Activated T-helper 17 cell treated with anti-CD3 and anti-CD28 coated beads, Interleukin-2, amount 50 U/mL, for 72 hours (primary cell): ENCODE results near the gene HIF1A. TPM values are rescaled to one million over a fixed set of nuclear protein-coding genes. Genes with fewer than 3 reads are reported as not detected.

ENCODE experiments used
- ATAC-seq: fragments of 150-1000 bp; cut with Tn5 transposase; replicated peaks from 2 replicates; pipeline ENCODE4 v1.10.0; 2021; ENCODE audit warnings: mild to moderate bottlenecking, moderate library complexity
- H3K27ac Mint-ChIP-seq: one replicate; pipeline ENCODE4 v1.8.0; 2022; ENCODE audit warnings: mixed read lengths
- H3K27me3 Mint-ChIP-seq: one replicate; pipeline ENCODE4 v1.8.0; 2022; ENCODE audit warnings: mixed read lengths
- H3K36me3 Mint-ChIP-seq: one replicate; pipeline ENCODE4 v1.8.0; 2022; ENCODE audit warnings: low read depth, mild to moderate bottlenecking, mixed read lengths
- H3K4me1 Mint-ChIP-seq: one replicate; pipeline ENCODE4 v1.8.0; 2022; ENCODE audit warnings: mixed read lengths
- H3K4me3 Mint-ChIP-seq: one replicate; pipeline ENCODE4 v1.8.0; 2022; ENCODE audit warnings: mild to moderate bottlenecking, mixed read lengths
- H3K9me3 Mint-ChIP-seq: one replicate; pipeline ENCODE4 v1.8.0; 2022; ENCODE audit warnings: mixed read lengths
- total RNA-seq, 2 donors: library from RNA; stranded (reverse); gene quantifications; one replicate each; pipeline ENCODE4 v1.2.3, GENCODE V29; 2022

Gene HIF1A
- total RNA-seq, 2 donors from 2014 or later: 123 to 176 TPM

- Mint-ChIP-seq H3K4me1 (peaks cover 48% of the 10 kb centered on the region), H3K9me3 (no peaks in the 10 kb centered on the region), H3K27ac (peak overlapping the region; percentile 35), H3K4me3 (peak overlapping the region; percentile 43), H3K36me3 (peaks cover 91% of the 10 kb centered on the region), H3K27me3 (no peaks in the 10 kb centered on the region)
- peak; percentile 20 for ATAC-seq
Observed at GRCh38 chr14:61710853-61711817, 15.8 kb downstream of the HIF1A start.

GRCh38 chr14:61712137-61712536, 16.8 kb downstream of the HIF1A start:
- Mint-ChIP-seq H3K36me3 (peaks cover 91% of the 10 kb centered on the region), H3K27ac (peak overlapping the region; percentile 35), H3K27me3 (no peaks in the 10 kb centered on the region), H3K4me3 (peak overlapping the region; percentile 43), H3K4me1 (peaks cover 45% of the 10 kb centered on the region), H3K9me3 (no peaks in the 10 kb centered on the region)
- ATAC-seq: peak; percentile 22

GRCh38 chr14:61713724-61714437, 18.6 kb downstream of the HIF1A start:
- Mint-ChIP-seq H3K27ac (peak overlapping the region; percentile 56), H3K4me3 (peak overlapping the region; percentile 43), H3K4me1 (peaks cover 48% of the 10 kb centered on the region), H3K36me3 (peaks cover 88% of the 10 kb centered on the region), H3K27me3 (no peaks in the 10 kb centered on the region), H3K9me3 (no peaks in the 10 kb centered on the region)
- ATAC-seq: no peak

GRCh38 chr14:61716956-61717355, 21.6 kb downstream of the HIF1A start:
- Mint-ChIP-seq H3K36me3 (peaks cover 90% of the 10 kb centered on the region), H3K27ac (no peak overlapping the region), H3K9me3 (no peaks in the 10 kb centered on the region), H3K4me1 (peaks cover 48% of the 10 kb centered on the region), H3K4me3 (peak overlapping the region; percentile 41), H3K27me3 (no peaks in the 10 kb centered on the region)
- ATAC-seq: no peak

- H3K9me3 Mint-ChIP-seq: no peaks in the 10 kb centered on the region
- peak overlapping the region; percentile 41 for H3K4me3 Mint-ChIP-seq
- H3K27ac Mint-ChIP-seq: peak overlapping the region; percentile 51
- peaks cover 37% of the 10 kb centered on the region for H3K4me1 Mint-ChIP-seq
- no peak for ATAC-seq
- H3K27me3 Mint-ChIP-seq: no peaks in the 10 kb centered on the region
- peaks cover 90% of the 10 kb centered on the region for H3K36me3 Mint-ChIP-seq
Observed at GRCh38 chr14:61718039-61718438, 22.7 kb downstream of the HIF1A start.

GRCh38 chr14:61719344-61720293, 24.3 kb downstream of the HIF1A start:
- Mint-ChIP-seq H3K27me3 (no peaks in the 10 kb centered on the region), H3K9me3 (no peaks in the 10 kb centered on the region), H3K27ac (peak overlapping the region; percentile 26), H3K36me3 (peaks cover 90% of the 10 kb centered on the region), H3K4me1 (peaks cover 42% of the 10 kb centered on the region), H3K4me3 (peak overlapping the region; percentile 41)
- peak; percentile 30 for ATAC-seq

GRCh38 chr14:61720294-61720661, 25.0 kb downstream of the HIF1A start:
- Mint-ChIP-seq H3K27ac (peak overlapping the region; percentile 26), H3K4me1 (peaks cover 44% of the 10 kb centered on the region), H3K27me3 (no peaks in the 10 kb centered on the region), H3K9me3 (no peaks in the 10 kb centered on the region), H3K36me3 (peaks cover 90% of the 10 kb centered on the region), H3K4me3 (peak overlapping the region; percentile 41)
- no peak for ATAC-seq

- ATAC-seq: no peak
- peaks cover 40% of the 10 kb centered on the region for H3K4me1 Mint-ChIP-seq
- no peaks in the 10 kb centered on the region for H3K9me3 Mint-ChIP-seq
- peaks cover 90% of the 10 kb centered on the region for H3K36me3 Mint-ChIP-seq
- no peaks in the 10 kb centered on the region for H3K27me3 Mint-ChIP-seq
- H3K4me3 Mint-ChIP-seq: no peak overlapping the region
- peak overlapping the region; percentile 65 for H3K27ac Mint-ChIP-seq
Observed at GRCh38 chr14:61720741-61721140, 25.4 kb downstream of the HIF1A start.

- Mint-ChIP-seq H3K27ac (peak overlapping the region; percentile 25), H3K27me3 (no peaks in the 10 kb centered on the region)
Observed at GRCh38 chr14:61724133-61724532, 28.8 kb downstream of the HIF1A start.

GRCh38 chr14:61726778-61727658, 31.7 kb downstream of the HIF1A start:
- Mint-ChIP-seq H3K9me3 (no peaks in the 10 kb centered on the region), H3K4me3 (peak overlapping the region; percentile 24)

More at GRCh38 chr14:61724133-61724532, 28.8 kb downstream of the HIF1A start:
- Mint-ChIP-seq H3K4me1 (peaks cover 48% of the 10 kb centered on the region), H3K36me3 (peaks cover 100% of the 10 kb centered on the region), H3K9me3 (no peaks in the 10 kb centered on the region), H3K4me3 (no peak overlapping the region)
- no peak for ATAC-seq

GRCh38 chr14:61730756-61731373, 35.6 kb downstream of the HIF1A start:
- no peak for ATAC-seq
- Mint-ChIP-seq H3K27me3 (no peaks in the 10 kb centered on the region), H3K36me3 (peaks cover 98% of the 10 kb centered on the region), H3K4me3 (no peak overlapping the region), H3K4me1 (peaks cover 40% of the 10 kb centered on the region), H3K9me3 (no peaks in the 10 kb centered on the region), H3K27ac (peak overlapping the region; percentile 48)

More at GRCh38 chr14:61726778-61727658, 31.7 kb downstream of the HIF1A start:
- H3K36me3 Mint-ChIP-seq: peaks cover 100% of the 10 kb centered on the region
- H3K27ac Mint-ChIP-seq: peak overlapping the region; percentile 48
- peak; percentile 55 for ATAC-seq
- peaks cover 49% of the 10 kb centered on the region for H3K4me1 Mint-ChIP-seq
- H3K27me3 Mint-ChIP-seq: no peaks in the 10 kb centered on the region

GRCh38 chr14:61733972-61734371, 38.7 kb downstream of the HIF1A start:
- peaks cover 98% of the 10 kb centered on the region for H3K36me3 Mint-ChIP-seq
- no peak for ATAC-seq
- peaks cover 26% of the 10 kb centered on the region for H3K4me1 Mint-ChIP-seq
- H3K9me3 Mint-ChIP-seq: no peaks in the 10 kb centered on the region
- H3K27ac Mint-ChIP-seq: no peak overlapping the region
- no peak overlapping the region for H3K4me3 Mint-ChIP-seq
- no peaks in the 10 kb centered on the region for H3K27me3 Mint-ChIP-seq

- Mint-ChIP-seq H3K4me1 (peaks cover 14% of the 10 kb centered on the region), H3K27me3 (no peaks in the 10 kb centered on the region), H3K27ac (peak overlapping the region; percentile 57), H3K9me3 (no peaks in the 10 kb centered on the region), H3K36me3 (peaks cover 98% of the 10 kb centered on the region), H3K4me3 (no peak overlapping the region)
- ATAC-seq: peak; percentile 60
Observed at GRCh38 chr14:61736751-61737150, 41.4 kb downstream of the HIF1A start.
